ENCODE data around the gene SHB. TPM values are rescaled to one million over a fixed set of nuclear protein-coding genes. Genes with fewer than 3 reads are reported as not detected.
A peak's percentile ranks its signal among the peaks of the same experiment; 100 is the strongest.

Gene SHB
- total RNA-seq, 1 donor from 2014 or later, result 25.3 TPM

GRCh38 chr9:37953775-37954437 lies 115.1 kb downstream of the SHB start:
- Histone ChIP-seq H3K4me3 (no peak overlapping the region), H3K9me3 (no peaks in the 10 kb centered on the region), H3K36me3 (peaks cover 37% of the 10 kb centered on the region), H3K4me1 (peaks cover 16% of the 10 kb centered on the region), H3K27ac (no peak overlapping the region), H3K27me3 (ENCODE audit: low read depth) (no peaks in the 10 kb centered on the region)
- ATAC-seq, result peak; percentile 4 to 13
- intact Hi-C loops (cut with DNase I), result no loop called here
- DNase-seq, result peak; percentile 34
- no peak for TF ChIP-seq CTCF (IDR thresholded peaks at IDR 0.05)

- no peak overlapping the region for H3K27ac ChIP-seq
- ATAC-seq (no peak), DNase-seq (peak; percentile 18)
- peaks cover 22% of the 10 kb centered on the region for H3K4me1 ChIP-seq
- no peak for TF ChIP-seq CTCF (IDR thresholded peaks at IDR 0.05)
- H3K4me3 ChIP-seq, result no peak overlapping the region
- H3K9me3 ChIP-seq, result no peaks in the 10 kb centered on the region
- H3K36me3 ChIP-seq, result peaks cover 42% of the 10 kb centered on the region
- intact Hi-C loops (cut with DNase I), result no loop called here
- H3K27me3 ChIP-seq (ENCODE audit: low read depth), result no peaks in the 10 kb centered on the region
These were observed 115.7 kb downstream of the SHB start for GRCh38 chr9:37953206-37953774.

- Histone ChIP-seq H3K4me1 (peaks cover 28% of the 10 kb centered on the region), H3K9me3 (no peaks in the 10 kb centered on the region), H3K27me3 (ENCODE audit: low read depth) (no peaks in the 10 kb centered on the region), H3K27ac (no peak overlapping the region), H3K4me3 (no peak overlapping the region), H3K36me3 (peaks cover 46% of the 10 kb centered on the region)
- intact Hi-C loops (cut with DNase I), result no loop called here
- ATAC-seq (no peak), DNase-seq (peak; percentile 14)
- TF ChIP-seq CTCF (IDR thresholded peaks at IDR 0.05), result no peak
These were observed 116.3 kb downstream of the SHB start for GRCh38 chr9:37952731-37953130.

- DNase-seq (peak; percentile 37), ATAC-seq (no peak)
- Histone ChIP-seq H3K27ac (no peak overlapping the region), H3K4me1 (peaks cover 36% of the 10 kb centered on the region), H3K4me3 (no peak overlapping the region), H3K9me3 (no peaks in the 10 kb centered on the region), H3K36me3 (peaks cover 54% of the 10 kb centered on the region), H3K27me3 (ENCODE audit: low read depth) (no peaks in the 10 kb centered on the region)
- TF ChIP-seq CTCF (IDR thresholded peaks at IDR 0.05), result no peak
- intact Hi-C loops (cut with DNase I), result no loop called here
These were observed 117.2 kb downstream of the SHB start for GRCh38 chr9:37951671-37952449.

- H3K36me3 ChIP-seq, result peaks cover 54% of the 10 kb centered on the region
- no peak for TF ChIP-seq CTCF (IDR thresholded peaks at IDR 0.05)
- no peak overlapping the region for H3K4me3 ChIP-seq
- no peaks in the 10 kb centered on the region for H3K27me3 ChIP-seq (ENCODE audit: low read depth)
- no peak overlapping the region for H3K27ac ChIP-seq
- intact Hi-C loops (cut with DNase I), result no loop called here
- DNase-seq, result no peak
- no peaks in the 10 kb centered on the region for H3K9me3 ChIP-seq
- no peak for ATAC-seq
- peaks cover 48% of the 10 kb centered on the region for H3K4me1 ChIP-seq
These were observed 118.5 kb downstream of the SHB start for GRCh38 chr9:37950561-37950960.

Measured in lower lobe of right lung (tissue), 2 donors.